ENCODE results near the gene EPHB1. TPM values are rescaled to one million over a fixed set of nuclear protein-coding genes. Genes with fewer than 3 reads are reported as not detected.

The EPHB1 gene
- total RNA-seq, 5 donors from 2014 or later (not counting 1 experiment from before 2014, with no cell fraction given) = 0.28 to 0.72 (median 0.31) TPM; not detected in 1

DNA sequence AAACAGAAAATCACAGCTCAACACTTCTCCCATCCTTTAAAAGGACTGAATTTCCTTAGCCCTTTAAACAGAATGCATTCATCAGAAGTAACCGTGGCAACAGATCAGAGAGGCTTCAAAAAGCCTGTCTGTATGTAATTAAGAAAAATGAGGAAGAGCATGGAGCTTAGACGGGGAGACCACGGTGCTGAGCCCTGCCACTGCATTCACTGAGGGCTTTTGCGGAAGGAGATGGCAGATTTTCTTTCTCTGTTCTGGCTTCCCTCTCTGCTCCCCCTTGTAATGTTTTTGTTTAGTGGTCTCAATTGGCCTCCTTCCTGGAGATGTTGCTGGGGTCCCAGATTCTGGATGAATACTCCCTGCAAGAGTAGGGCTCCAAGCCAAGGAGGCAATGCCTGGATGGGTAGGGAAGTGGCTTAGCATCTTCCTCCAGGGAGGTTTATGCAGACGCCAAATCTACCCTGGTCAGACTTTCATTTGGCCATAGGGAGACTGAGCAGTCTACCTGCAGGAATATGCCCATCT lies 332.9 kb downstream of the EPHB1 start:
- no peaks in the 10 kb centered on the region for H3K27me3 Mint-ChIP-seq
- DNase-seq (no peak), ATAC-seq (replicated peaks in 1 of 4) (no peak)
- no peaks in the 10 kb centered on the region for H3K9me3 ChIP-seq
- no peaks in the 10 kb centered on the region for H3K4me1 Mint-ChIP-seq
- H3K27me3 ChIP-seq (replicated peaks in 1 of 2; ENCODE audit: control insufficient read depth in 2 of 2, extremely low read depth in 1 of 2, insufficient read depth in 2 of 2, low read length in 1 of 2) = peaks cover 0 to 4% of the 10 kb centered on the region in 2 experiments
- no peak overlapping the region for H3K4me3 ChIP-seq (ENCODE audit: control insufficient read depth in 1 of 2, extremely low read depth in 1 of 2, low read length in 1 of 2)
- H3K27ac ChIP-seq (ENCODE audit: low read length) = no peak overlapping the region
- 89% methylated on average over 2 of the region's 5 CpGs for WGBS (ENCODE audit: insufficient coverage)
- H3K27ac Mint-ChIP-seq = no peak overlapping the region
- H3K4me3 Mint-ChIP-seq = no peak overlapping the region
- no peaks in the 10 kb centered on the region for H3K36me3 ChIP-seq (ENCODE audit: control insufficient read depth in 2 of 2, extremely low read depth in 1 of 2, insufficient read depth in 1 of 2, low read length in 1 of 2)
- ChIA-PET CTCF (no interaction called here), POLR2A (no interaction called here)
- peaks cover 5 to 22% (median 13%) of the 10 kb centered on the region in 3 donors for H3K9me3 Mint-ChIP-seq
- H3K4me1 ChIP-seq (ENCODE audit: control insufficient read depth in 1 of 2, extremely low read depth in 1 of 2, insufficient read depth in 2 of 2, low read length in 2 of 2) = no peaks in the 10 kb centered on the region
- no peaks in the 10 kb centered on the region for H3K36me3 Mint-ChIP-seq

DNA sequence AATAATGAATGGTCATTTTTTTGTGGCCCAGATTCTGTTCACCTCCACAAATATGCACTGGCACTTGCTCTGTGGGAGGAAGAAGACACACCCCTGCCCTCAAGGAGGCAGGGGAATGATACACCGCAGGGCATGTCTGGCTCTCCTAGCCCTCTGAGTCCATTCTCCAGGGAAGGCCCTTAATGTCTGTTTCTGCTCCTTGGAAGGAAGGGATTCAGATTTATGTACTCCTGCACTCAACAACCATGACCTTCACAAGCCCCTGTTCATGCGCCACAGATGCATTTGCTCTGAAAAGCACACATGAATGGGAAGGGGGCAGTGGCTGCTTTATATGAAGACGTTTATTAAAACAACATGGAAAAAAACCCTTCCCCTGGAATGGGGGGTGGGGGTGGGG lies 333.8 kb downstream of the EPHB1 start:
- no peaks in the 10 kb centered on the region for H3K9me3 ChIP-seq
- H3K36me3 ChIP-seq (ENCODE audit: control insufficient read depth in 2 of 2, extremely low read depth in 1 of 2, insufficient read depth in 1 of 2, low read length in 1 of 2) = no peaks in the 10 kb centered on the region
- H3K9me3 Mint-ChIP-seq = peaks cover 5 to 22% (median 13%) of the 10 kb centered on the region in 3 donors
- no peak overlapping the region for H3K4me3 ChIP-seq (ENCODE audit: control insufficient read depth in 1 of 2, extremely low read depth in 1 of 2, low read length in 1 of 2)
- no peak overlapping the region for H3K27ac ChIP-seq (ENCODE audit: low read length)
- H3K4me1 Mint-ChIP-seq = no peaks in the 10 kb centered on the region
- POLR2A ChIA-PET = no interaction called here
- no peak overlapping the region for H3K4me3 Mint-ChIP-seq
- H3K27me3 Mint-ChIP-seq = no peaks in the 10 kb centered on the region
- no peaks in the 10 kb centered on the region for H3K36me3 Mint-ChIP-seq
- H3K4me1 ChIP-seq (ENCODE audit: control insufficient read depth in 1 of 2, extremely low read depth in 1 of 2, insufficient read depth in 2 of 2, low read length in 2 of 2) = no peaks in the 10 kb centered on the region
- H3K27me3 ChIP-seq (replicated peaks in 1 of 2; ENCODE audit: control insufficient read depth in 2 of 2, extremely low read depth in 1 of 2, insufficient read depth in 2 of 2, low read length in 1 of 2) = peaks cover 0 to 4% of the 10 kb centered on the region in 2 experiments
- ATAC-seq (replicated peaks in 1 of 4) = no peak
- no CpG with 5 or more reads among the region's 3 CpGs for WGBS (ENCODE audit: insufficient coverage)
- no peak for DNase-seq
- no peak overlapping the region for H3K27ac Mint-ChIP-seq
- CTCF ChIA-PET = no interaction called here

DNA sequence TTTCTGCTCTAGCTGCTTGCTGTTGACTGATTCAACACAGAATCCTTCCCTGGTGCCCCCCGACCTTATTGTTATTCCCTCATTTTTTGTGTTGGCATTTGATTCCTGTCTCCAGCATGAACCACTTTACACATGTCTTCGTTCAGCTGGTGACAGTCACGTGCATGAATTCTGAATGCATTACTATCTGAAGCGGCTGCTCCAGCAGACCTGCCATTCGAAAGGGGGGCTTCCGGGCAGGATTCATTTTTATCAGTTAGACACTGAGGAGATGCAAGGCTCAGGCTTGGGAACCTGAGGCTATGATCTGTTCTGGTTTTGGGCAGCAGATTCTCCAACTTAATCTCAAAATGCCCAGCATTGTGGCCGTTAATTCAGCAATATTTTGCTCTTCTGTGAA lies 336.2 kb downstream of the EPHB1 start:
- no peak overlapping the region for H3K4me3 Mint-ChIP-seq
- no peaks in the 10 kb centered on the region for H3K4me1 Mint-ChIP-seq
- H3K36me3 Mint-ChIP-seq = no peaks in the 10 kb centered on the region
- ChIA-PET POLR2A (no interaction called here), CTCF (no interaction called here)
- H3K9me3 Mint-ChIP-seq = peaks cover 0 to 10% (median 3%) of the 10 kb centered on the region in 3 donors
- DNase-seq = no peak
- no peak overlapping the region for H3K27ac Mint-ChIP-seq
- peaks cover 0 to 3% of the 10 kb centered on the region in 2 donors for H3K27me3 Mint-ChIP-seq
- WGBS (ENCODE audit: insufficient coverage) = 77% methylated on average over 7 of the region's 7 CpGs
- Histone ChIP-seq H3K27me3 (replicated peaks in 1 of 2; ENCODE audit: control insufficient read depth in 2 of 2, extremely low read depth in 1 of 2, insufficient read depth in 2 of 2, low read length in 1 of 2) (peaks cover 0 to 4% of the 10 kb centered on the region in 2 experiments), H3K27ac (ENCODE audit: low read length) (no peak overlapping the region), H3K9me3 (no peaks in the 10 kb centered on the region), H3K4me3 (ENCODE audit: control insufficient read depth in 1 of 2, extremely low read depth in 1 of 2, low read length in 1 of 2) (no peak overlapping the region), H3K36me3 (ENCODE audit: control insufficient read depth in 2 of 2, extremely low read depth in 1 of 2, insufficient read depth in 1 of 2, low read length in 1 of 2) (no peaks in the 10 kb centered on the region), H3K4me1 (ENCODE audit: control insufficient read depth in 1 of 2, extremely low read depth in 1 of 2, insufficient read depth in 2 of 2, low read length in 2 of 2) (no peaks in the 10 kb centered on the region)
- no peak for ATAC-seq (replicated peaks in 1 of 4)

DNA sequence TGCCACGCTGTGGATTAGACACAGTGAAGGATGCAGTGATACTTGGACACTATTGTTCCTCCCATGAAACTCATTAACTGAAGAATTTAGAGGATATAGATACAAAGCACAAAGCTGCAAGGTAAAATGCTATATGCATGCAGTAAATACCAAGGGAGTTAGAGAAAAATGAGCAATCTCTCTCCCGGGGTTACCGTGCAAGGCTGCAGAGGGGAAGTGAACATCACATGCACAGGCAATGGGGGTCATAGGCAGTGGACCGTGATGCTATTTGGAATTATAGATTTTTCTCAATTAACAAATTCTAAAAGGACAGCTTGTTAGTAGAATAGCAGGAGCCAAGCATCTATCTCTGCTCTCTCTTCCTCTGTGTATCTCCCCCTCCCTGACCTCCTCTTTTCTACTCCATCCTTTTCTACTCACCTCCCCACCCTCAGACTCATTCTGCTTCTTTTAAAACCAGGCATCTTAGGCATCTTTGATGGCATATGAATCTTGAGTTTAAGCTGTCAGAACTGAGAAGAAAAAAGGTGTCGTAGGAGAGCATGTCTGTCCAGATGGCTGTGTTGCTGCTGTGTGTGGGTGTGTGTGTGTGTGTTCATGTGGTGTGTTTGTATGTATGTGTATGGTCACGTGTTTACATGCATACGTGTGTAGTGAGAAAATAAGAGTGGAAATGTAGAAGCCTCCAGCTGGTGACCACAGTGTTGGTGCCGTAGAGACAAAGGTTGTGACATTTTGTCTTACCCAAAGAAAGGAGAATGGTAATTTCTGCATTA lies 339.0 kb downstream of the EPHB1 start:
- no peak for ATAC-seq (replicated peaks in 1 of 4)
- no peaks in the 10 kb centered on the region for H3K36me3 Mint-ChIP-seq

DNA sequence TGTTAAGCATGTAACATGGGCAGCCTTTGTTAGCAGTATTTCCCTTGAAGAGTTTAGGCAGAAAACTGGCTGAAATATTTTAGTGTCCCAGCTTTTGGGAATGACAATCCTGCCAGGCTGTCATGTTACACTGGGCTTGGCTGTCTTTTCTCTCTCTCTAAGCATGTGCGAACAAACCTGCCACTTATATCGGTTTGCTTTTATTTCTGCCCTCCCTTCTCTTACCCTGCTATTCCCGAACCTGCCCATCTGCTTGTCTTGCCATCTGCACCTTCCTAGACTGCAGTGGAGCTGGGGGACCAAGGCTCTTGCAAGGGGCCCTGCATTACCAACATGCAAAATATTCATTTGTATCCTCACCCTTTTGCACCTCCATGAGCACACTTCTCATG lies 339.6 kb downstream of the EPHB1 start:
- no peaks in the 10 kb centered on the region for H3K36me3 Mint-ChIP-seq
- POLR2A ChIA-PET = no interaction called here
- ATAC-seq (replicated peaks in 1 of 4) (no peak), DNase-seq (no peak)
- Histone ChIP-seq H3K36me3 (ENCODE audit: control insufficient read depth in 2 of 2, extremely low read depth in 1 of 2, insufficient read depth in 1 of 2, low read length in 1 of 2) (no peaks in the 10 kb centered on the region), H3K4me1 (ENCODE audit: control insufficient read depth in 1 of 2, extremely low read depth in 1 of 2, insufficient read depth in 2 of 2, low read length in 2 of 2) (no peaks in the 10 kb centered on the region), H3K27ac (ENCODE audit: low read length) (no peak overlapping the region), H3K4me3 (ENCODE audit: control insufficient read depth in 1 of 2, extremely low read depth in 1 of 2, low read length in 1 of 2) (no peak overlapping the region), H3K27me3 (replicated peaks in 1 of 2; ENCODE audit: control insufficient read depth in 2 of 2, extremely low read depth in 1 of 2, insufficient read depth in 2 of 2, low read length in 1 of 2) (no peaks in the 10 kb centered on the region), H3K9me3 (no peaks in the 10 kb centered on the region)
- H3K27me3 Mint-ChIP-seq = peaks cover 0 to 3% of the 10 kb centered on the region in 2 donors
- no peak overlapping the region for H3K27ac Mint-ChIP-seq
- no peaks in the 10 kb centered on the region for H3K4me1 Mint-ChIP-seq
- peaks cover 0 to 8% (median 3%) of the 10 kb centered on the region in 3 donors for H3K9me3 Mint-ChIP-seq
- H3K4me3 Mint-ChIP-seq = no peak overlapping the region
- CTCF ChIA-PET = no interaction called here
- 68% methylated on average over 3 of the region's 3 CpGs for WGBS (ENCODE audit: insufficient coverage)

More for the DNA sequence above, 339.0 kb downstream of the EPHB1 start:
- peaks cover 0 to 10% (median 3%) of the 10 kb centered on the region in 3 donors for H3K9me3 Mint-ChIP-seq
- no peak overlapping the region for H3K27ac ChIP-seq (ENCODE audit: low read length)
- H3K4me3 Mint-ChIP-seq = no peak overlapping the region
- DNase-seq = no peak
- no peaks in the 10 kb centered on the region for H3K27me3 ChIP-seq (replicated peaks in 1 of 2; ENCODE audit: control insufficient read depth in 2 of 2, extremely low read depth in 1 of 2, insufficient read depth in 2 of 2, low read length in 1 of 2)
- ChIA-PET CTCF (no interaction called here), POLR2A (no interaction called here)
- H3K4me1 Mint-ChIP-seq = no peaks in the 10 kb centered on the region
- no peaks in the 10 kb centered on the region for H3K9me3 ChIP-seq
- H3K36me3 ChIP-seq (ENCODE audit: control insufficient read depth in 2 of 2, extremely low read depth in 1 of 2, insufficient read depth in 1 of 2, low read length in 1 of 2) = no peaks in the 10 kb centered on the region
- 83% methylated on average over 4 of the region's 8 CpGs for WGBS (ENCODE audit: insufficient coverage)
- peaks cover 0 to 3% of the 10 kb centered on the region in 2 donors for H3K27me3 Mint-ChIP-seq
- no peaks in the 10 kb centered on the region for H3K4me1 ChIP-seq (ENCODE audit: control insufficient read depth in 1 of 2, extremely low read depth in 1 of 2, insufficient read depth in 2 of 2, low read length in 2 of 2)
- H3K4me3 ChIP-seq (ENCODE audit: control insufficient read depth in 1 of 2, extremely low read depth in 1 of 2, low read length in 1 of 2) = no peak overlapping the region
- H3K27ac Mint-ChIP-seq = no peak overlapping the region

DNA sequence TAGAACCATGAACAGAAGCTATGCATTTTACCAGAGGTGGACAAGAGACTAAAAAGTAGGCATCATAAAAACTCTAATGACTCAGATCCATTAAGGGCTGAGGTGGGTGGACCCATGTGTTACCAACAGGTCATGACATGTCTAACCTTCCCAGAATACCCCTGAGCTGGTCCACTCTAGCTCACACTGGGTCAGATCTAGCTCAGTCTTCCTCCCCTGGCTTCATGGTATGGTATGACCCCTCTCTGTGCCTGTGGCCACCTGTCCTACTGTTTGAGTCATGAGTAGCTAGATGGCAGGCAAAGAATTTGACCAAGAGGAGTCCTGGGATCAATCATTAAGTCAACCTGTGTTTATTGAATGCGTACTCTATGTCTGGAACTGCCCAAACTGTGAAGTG lies 340.4 kb downstream of the EPHB1 start:
- DNase-seq (no peak), ATAC-seq (replicated peaks in 1 of 4) (no peak)
- no peaks in the 10 kb centered on the region for H3K36me3 ChIP-seq (ENCODE audit: control insufficient read depth in 2 of 2, extremely low read depth in 1 of 2, insufficient read depth in 1 of 2, low read length in 1 of 2)
- Mint-ChIP-seq H3K27me3 (peaks cover 0 to 3% of the 10 kb centered on the region in 2 donors), H3K4me1 (no peaks in the 10 kb centered on the region), H3K4me3 (no peak overlapping the region), H3K9me3 (no peaks in the 10 kb centered on the region), H3K27ac (no peak overlapping the region), H3K36me3 (no peaks in the 10 kb centered on the region)
- CTCF ChIA-PET = no interaction called here
- H3K9me3 ChIP-seq = no peaks in the 10 kb centered on the region
- WGBS (ENCODE audit: insufficient coverage) = no CpG with 5 or more reads among the region's 1 CpG
- no peak overlapping the region for H3K27ac ChIP-seq (ENCODE audit: low read length)
- no peak overlapping the region for H3K4me3 ChIP-seq (ENCODE audit: control insufficient read depth in 1 of 2, extremely low read depth in 1 of 2, low read length in 1 of 2)
- POLR2A ChIA-PET = no interaction called here
- H3K4me1 ChIP-seq (ENCODE audit: control insufficient read depth in 1 of 2, extremely low read depth in 1 of 2, insufficient read depth in 2 of 2, low read length in 2 of 2) = no peaks in the 10 kb centered on the region
- no peaks in the 10 kb centered on the region for H3K27me3 ChIP-seq (replicated peaks in 1 of 2; ENCODE audit: control insufficient read depth in 2 of 2, extremely low read depth in 1 of 2, insufficient read depth in 2 of 2, low read length in 1 of 2)

Measured in T-cell (primary cell).